K562 (cell line): ENCODE data around the gene EVA1B. TPM values are rescaled to one million over a fixed set of nuclear protein-coding genes. Genes with fewer than 3 reads are reported as not detected.

Experiments
- ATAC-seq: fragments of 200-7000 bp; cut with Tn5 transposase; 3 replicates; pipeline ENCODE4 v1.9.1; 2020; ENCODE audit warnings: moderate library complexity
- BruUV-seq: library from RNA; stranded (reverse); fragments of 400-500 nt; replicated peaks from 2 replicates; lab custom pipeline; 2021; lab: Mats Ljungman, UMichigan
- CTCF ChIA-PET: fragments of 300-600 bp; formaldehyde crosslinking; extraction: SDS; loops from one replicate; lab custom pipeline; 2021; ENCODE audit warnings: low intra/inter-chr PET ratio; lab: Yijun Ruan, JAX
- POLR2A ChIA-PET: fragments of 300-600, 350-650 bp; sonication (Branson Sonifier 250); formaldehyde crosslinking; extraction: SDS; loops from one replicate; lab custom pipeline; 2021; ENCODE audit warnings: antibody characterized with exemption, inconsistent platforms; lab: Yijun Ruan, JAX
- DNase-seq, 4 experiments: peaks; one replicate each; pipeline versions ENCODE4 v3.0.0 to v3.0.0-alpha.2; 2011 to 2018; ENCODE audit warnings: low spot score in 3 of 4, mixed read lengths in 3 of 4; ENCODE audit errors: extremely low read depth in 1 of 4
- FAIRE-seq: peaks from 2 replicates; lab custom pipeline; 2011; peaks lifted over from hg19 to GRCh38; lab: Jason Lieb, UNC
- H2AFZ ChIP-seq: 2 replicates; pipeline ENCODE4 v1.6.0; 2011; ENCODE audit warnings: low read depth, low read length, control low read depth, inconsistent platforms
- H3K27ac ChIP-seq: fragments of 200-600 bp; 3 replicates; pipeline ENCODE4 v1.8.0; 2011; ENCODE audit warnings: low read depth, mild to moderate bottlenecking, control low read depth, inconsistent platforms, low read length, moderate library complexity, mixed read lengths; ENCODE audit errors: extremely low read depth
- H3K27me3 ChIP-seq, 2 experiments: fragments of 300-600 bp in 1 of 2; 2 replicates in 1 of 2; 3 replicates in 1 of 2; pipeline versions ENCODE4 v1.6.0 to v1.8.0; 2011; ENCODE audit warnings: inconsistent platforms in 2 of 2, low read length in 2 of 2, mild to moderate bottlenecking in 1 of 2, mixed read lengths in 1 of 2, moderate library complexity in 1 of 2; ENCODE audit not compliant: control insufficient read depth in 2 of 2, insufficient read depth in 2 of 2
- H3K36me3 ChIP-seq: fragments of 300-600 bp; 3 replicates; pipeline ENCODE4 v1.8.0; 2011; ENCODE audit warnings: mild to moderate bottlenecking, low read length, inconsistent platforms; ENCODE audit not compliant: control insufficient read depth, insufficient read depth
- H3K4me1 ChIP-seq, 2 experiments: fragments of 200-600 bp in 1 of 2; replicated peaks in 1 of 2; 2 replicates in 1 of 2; 3 replicates in 1 of 2; pipeline versions ENCODE4 v1.5.1 to v1.8.0; 2011; ENCODE audit warnings: inconsistent platforms in 2 of 2, low read length in 2 of 2, mild to moderate bottlenecking in 1 of 2, mixed read lengths in 1 of 2, moderate library complexity in 1 of 2; ENCODE audit not compliant: control insufficient read depth in 2 of 2, insufficient read depth in 2 of 2
- H3K4me2 ChIP-seq: 2 replicates; pipeline ENCODE4 v1.6.1; 2011; ENCODE audit warnings: low read length, control low read depth, inconsistent platforms, mixed read lengths; ENCODE audit not compliant: insufficient read depth
- H3K4me3 ChIP-seq: fragments of 200-600 bp; sonication (generic), shearing (Covaris generic); 2 replicates; pipeline ENCODE4 v1.5.1; 2016; ENCODE audit warnings: control low read depth, inconsistent platforms
- H3K79me2 ChIP-seq: fragments of 200-600 bp; 3 replicates; pipeline ENCODE4 v1.8.0; 2011; ENCODE audit warnings: low read length, inconsistent platforms; ENCODE audit not compliant: control insufficient read depth, insufficient read depth
- H3K9ac ChIP-seq, 2 experiments: 2 replicates each; pipeline versions ENCODE4 v1.6.0 to v1.6.1; 2011; ENCODE audit warnings: low read depth in 2 of 2, low read length in 2 of 2, control low read depth in 1 of 2, inconsistent platforms in 1 of 2, mild to moderate bottlenecking in 1 of 2, mixed read lengths in 1 of 2; ENCODE audit not compliant: insufficient read depth in 1 of 2
- H3K9me1 ChIP-seq: one replicate; pipeline ENCODE4 v1.6.0; 2011; ENCODE audit warnings: inconsistent platforms, mild to moderate bottlenecking, low read length, moderate library complexity; ENCODE audit not compliant: control insufficient read depth, insufficient read depth
- H3K9me3 ChIP-seq: replicated peaks from 2 replicates; pipeline ENCODE4 v1.5.1; 2011; ENCODE audit warnings: low read depth, low read length, inconsistent platforms; ENCODE audit not compliant: control insufficient read depth, insufficient read depth
- H4K20me1 ChIP-seq: replicated peaks from 2 replicates; pipeline ENCODE4 v1.6.1; 2011; ENCODE audit warnings: low read length, inconsistent platforms, mixed read lengths; ENCODE audit not compliant: control insufficient read depth, insufficient read depth
- FOXA1 ChIP-seq: fragments of 450-650 bp; IDR thresholded peaks from 2 replicates; pipeline ENCODE4 v1.6.1; 2016; ENCODE audit warnings: mild to moderate bottlenecking, borderline replicate concordance
- FOXK2 ChIP-seq, 2 experiments: fragments of 450-650 bp; IDR thresholded peaks in 1 of 2; conservative IDR thresholded peaks in 1 of 2; 2 replicates each; pipeline ENCODE4 v1.6.1; 2016; ENCODE audit warnings: low read depth in 2 of 2, mild to moderate bottlenecking in 1 of 2
- HMGN3 ChIP-seq: IDR thresholded peaks from 2 replicates; pipeline ENCODE4 v1.6.1; 2011; ENCODE audit warnings: borderline replicate concordance, low read depth, mild to moderate bottlenecking, mixed read lengths, low read length; ENCODE audit not compliant: insufficient read length; ENCODE audit errors: extremely low read depth
- MCM7 ChIP-seq, 2 experiments: fragments of 450-650 bp; IDR thresholded peaks; 2 replicates each; pipeline ENCODE4 v1.6.1; 2016 to 2018
- NR2F6 ChIP-seq: fragments of 450-650 bp; formaldehyde crosslinking; IDR thresholded peaks from 2 replicates; pipeline ENCODE4 v1.4.0; 2020; ENCODE audit warnings: mild to moderate bottlenecking
- POLR2G ChIP-seq: fragments of 200-400 bp; formaldehyde crosslinking; IDR thresholded peaks from 2 replicates; pipeline ENCODE4 v1.6.1; 2017; ENCODE audit warnings: low read depth, mild to moderate bottlenecking, antibody characterized with exemption, low read length, moderate library complexity
- RBM14 ChIP-seq: fragments of 200-400 bp; formaldehyde crosslinking; IDR thresholded peaks from 2 replicates; pipeline ENCODE4 v1.6.1; 2018; ENCODE audit warnings: low read depth, mild to moderate bottlenecking, low read length, moderate library complexity, borderline replicate concordance; ENCODE audit not compliant: insufficient read depth
- RBM22 ChIP-seq: fragments of 200-400 bp; formaldehyde crosslinking; IDR thresholded peaks from 2 replicates; pipeline ENCODE4 v1.6.1; 2018; ENCODE audit warnings: low read length, low read depth; ENCODE audit not compliant: poor library complexity, severe bottlenecking
- YY1 ChIP-seq, 3 experiments: IDR thresholded peaks; 2 replicates each; pipeline ENCODE4 v1.6.1; 2011; ENCODE audit warnings: low read length in 2 of 3, mild to moderate bottlenecking in 2 of 3, moderate library complexity in 2 of 3, borderline replicate concordance in 1 of 3, control low read depth in 1 of 3, low read depth in 1 of 3; ENCODE audit not compliant: insufficient read depth in 3 of 3, insufficient replicate concordance in 2 of 3, control insufficient read depth in 1 of 3, insufficient read length in 1 of 3; ENCODE audit errors: extremely low read depth in 1 of 3
- ZNF24 ChIP-seq: fragments of 450-650 bp; IDR thresholded peaks from 2 replicates; pipeline ENCODE4 v1.6.1; 2016
- ZNF408 ChIP-seq: fragments of 250-450 bp; sonication (Bioruptor Pico); IDR thresholded peaks from 2 replicates; pipeline ENCODE4 v1.4.0; 2020; ENCODE audit warnings: low read depth, mild to moderate bottlenecking, moderate library complexity
- WGBS: fragments of 100-300 bp; shearing (Covaris generic); methylation state at CpG from one replicate; pipeline ENCODE4 v1.1.6; 2016; ENCODE audit warnings: low coverage, mixed read lengths; ENCODE audit not compliant: insufficient coverage; ENCODE audit errors: missing lambda C conversion rate; 5-methylcytosine and 5-hydroxymethylcytosine counted together
- in situ Hi-C: fragments of 300-500 bp; cut with MboI; formaldehyde crosslinking; loops from 4 replicates; pipeline ENCODE4 v1.15.0; 2018; ENCODE audit warnings: inconsistent platforms, mixed read lengths
- intact Hi-C: fragments of 100-400 bp; cut with micrococcal nuclease; formaldehyde crosslinking; loops from 2 replicates; pipeline ENCODE4 v1.14.2; 2022
- polyA plus RNA-seq, 8 experiments: library from polyadenylated mRNA; depleted of rRNA in 4 of 8; stranded (reverse) in 5 of 8; unstranded in 3 of 8; fragments of >200 nt; fragmentation: Nextera tagmentation in 2 of 8; fragmentation: Illumina TruSeq in 1 of 8; extraction: Ambion mirVana in 2 of 8; extraction: Trizol in 1 of 8; gene quantifications; 2 replicates each; pipeline versions ENCODE4 v1.2.1 to v1.2.3, GENCODE V29; 2011 to 2014; ENCODE audit warnings: inconsistent platforms in 1 of 8, missing spikeins in 1 of 8
- total RNA-seq, 7 experiments: library from RNA; depleted of rRNA in 6 of 7; stranded (reverse); fragments of >200 nt in 6 of 7; fragmentation: Illumina TruSeq in 2 of 7; extraction: Trizol in 2 of 7; gene quantifications; 2 replicates each; pipeline versions ENCODE4 v1.2.1 to v1.2.3, GENCODE V29; 2011 to 2021; ENCODE audit warnings: low replicate concordance in 1 of 7

EVA1B gene
- total and polyA plus RNA-seq, 9 of the 15 experiments (the other 6 are each of a cell fraction or from before 2014, with no cell fraction given), result 0.08 to 65.7 (median 2.4) TPM

- TF ChIP-seq ZNF408 (CRISPR knock-in tag) (no peak), NR2F6 (CRISPR knock-in tag) (no peak), YY1 (IDR thresholded peaks at IDR 0.05; ENCODE audit: borderline replicate concordance in 1 of 3, control insufficient read depth in 1 of 3, extremely low read depth in 1 of 3, insufficient read depth in 3 of 3, insufficient read length in 1 of 3, insufficient replicate concordance in 2 of 3, low read depth in 1 of 3, low read length in 2 of 3) (no peak), FOXK2 (conservative IDR thresholded peaks at IDR 0.05 in 1 of 2, IDR thresholded peaks at IDR 0.05 in 1 of 2; ENCODE audit: low read depth in 2 of 2) (no peak), MCM7 (IDR thresholded peaks at IDR 0.05) (no peak), RBM14 (no peak), ZNF24 (no peak)
- TF ChIP-seq, all 486 proteins: peak for 9
Measured at GRCh38 chr1:36342426-36343185, 19.2 kb upstream of the EVA1B start (continued).

GRCh38 chr1:36341626-36342320, 18.3 kb upstream of the EVA1B start:
- Histone ChIP-seq H3K4me2 (no peak overlapping the region), H3K9ac (peak overlapping the region in 1 of 2 experiments; percentile 53; a peak in 2 of 4 replicates), H3K79me2 (no peaks in the 10 kb centered on the region)
- intact Hi-C loops, result loop anchor here (1.0 kb wide), 1 partner anchor 79 kb away; no protein-coding TSS in a partner anchor
- TF ChIP-seq RBM22 (peak; percentile 72), POLR2G (peak; percentile 52; the same call in 1 of the 2 replicates), FOXA1 (no peak), HMGN3 (peak; percentile 28)
- TF ChIP-seq, all 486 proteins: peak for 3
- in situ Hi-C loops, result no loop called here
- POLR2A ChIA-PET, result interaction anchor here (0.6 to 2.0 kb wide), 7 partner anchors 10 to 482 kb away, joined by 3 to 10 read pairs (median 5); no protein-coding TSS in a partner anchor
- H3K9me1 ChIP-seq, result peaks cover 5% of the 10 kb centered on the region
- H3K4me3 ChIP-seq, result no peak overlapping the region
- no peak overlapping the region for H3K27ac ChIP-seq
- H2AFZ ChIP-seq, result no peak overlapping the region
- WGBS, result 88% methylated on average over 34 of the region's 34 CpGs
- no peak for DNase-seq
- no TSS peak for BruUV-seq
- peaks cover 4% of the 10 kb centered on the region; the same call in 1 of the 2 replicates for H4K20me1 ChIP-seq
- ATAC-seq, result no peak
- H3K36me3 ChIP-seq, result peaks cover 70% of the 10 kb centered on the region; the same call in 2 of the 3 replicates
- no peaks in the 10 kb centered on the region for H3K27me3 ChIP-seq
- no peaks in the 10 kb centered on the region for H3K9me3 ChIP-seq
- CTCF ChIA-PET, result interaction anchor here (2.5 kb wide), 1 partner anchor 79 kb away, joined by 27 read pairs; no protein-coding TSS in a partner anchor
- peaks cover 0 to 40% of the 10 kb centered on the region in 2 experiments; a peak in 3 of 5 replicates for H3K4me1 ChIP-seq
- FAIRE-seq, result no peak
